OCI-LY3 (cell line): ENCODE measurements around the gene HSPG2.

Experiments
- CTCF ChIP-seq: fragments of 200-600, 300-600 bp; sonication (generic); IDR thresholded peaks from 2 replicates; pipeline ENCODE4 v1.5.1; 2014; ENCODE audit warnings: antibody characterized with exemption, low read length, low read depth
- EZH2phosphoT487 ChIP-seq: fragments of 200-600 bp; shearing (Covaris generic); IDR thresholded peaks from 2 replicates; pipeline ENCODE4 v1.6.1; 2018; ENCODE audit warnings: antibody characterized with exemption, mixed run types, low read depth

- TF ChIP-seq CTCF (no peak), EZH2phosphoT487 (no peak)
These were observed 14.2 kb upstream of the HSPG2 start for GRCh38 chr1:21951226-21951870.
